Measurements from ENCODE around the gene MPHOSPH9. TPM values are rescaled to one million over a fixed set of nuclear protein-coding genes. Genes with fewer than 3 reads are reported as not detected.
A peak's percentile ranks its signal among the peaks of the same experiment; 100 is the strongest.

The MPHOSPH9 gene
- total and polyA plus RNA-seq, 2 donors (not counting 1 experiment from before 2014, with no cell fraction given), result 11.8 to 45.1 TPM

GRCh38 chr12:123106640-123107359 lies 126.1 kb downstream of the MPHOSPH9 start:
- ChIA-PET POLR2A (interaction anchor here (0.6 to 1.7 kb wide), 6 partner anchors 9 to 131 kb away, joined by 3 to 6 read pairs (median 4); no protein-coding TSS in a partner anchor), CTCF (interaction anchor here (0.7 to 2.0 kb wide), 8 partner anchors 9 to 342 kb away, joined by 3 to 13 read pairs (median 5); no protein-coding TSS in a partner anchor)
- H3K9me3 ChIP-seq (ENCODE audit: control extremely low read depth in 1 of 3, control insufficient read depth in 2 of 3, insufficient read depth in 1 of 3, low read length in 2 of 3), result no peaks in the 10 kb centered on the region
- TF ChIP-seq CTCF (IDR thresholded peaks at IDR 0.05) (no peak), EZH2 (IDR thresholded peaks at IDR 0.05; ENCODE audit: borderline replicate concordance, insufficient read depth, low read depth, low read length, poor library complexity, severe bottlenecking) (no peak)
- peaks cover 25 to 32% of the 10 kb centered on the region in 2 donors for H3K4me1 ChIP-seq (ENCODE audit: control insufficient read depth in 2 of 2, insufficient read depth in 2 of 2, low read length in 2 of 2)
- peak; percentile 95 for ATAC-seq (ENCODE audit: low read depth)
- peak overlapping the region; percentile 44 for H3K9ac ChIP-seq (ENCODE audit: low read length)
- peaks cover 41% of the 10 kb centered on the region for H3K4me1 Mint-ChIP-seq
- peak overlapping the region in 3 of 5 experiments; percentile 20 to 36 (median 20) for H3K4me3 ChIP-seq (ENCODE audit: control extremely low read depth in 1 of 5, extremely low read depth in 1 of 5, insufficient read depth in 1 of 5, low read depth in 2 of 5, low read length in 4 of 5)
- H3K4me2 ChIP-seq (replicated peaks; ENCODE audit: low read depth, low read length, poor library complexity, severe bottlenecking), result peak overlapping the region; percentile 64
- peak overlapping the region; percentile 97 for H3K27ac Mint-ChIP-seq
- no peaks in the 10 kb centered on the region for H3K27me3 ChIP-seq (replicated peaks in 1 of 4; ENCODE audit: control extremely low read depth in 1 of 4, control insufficient read depth in 3 of 4, insufficient read depth in 4 of 4, low read length in 3 of 4)
- H2AFZ ChIP-seq (ENCODE audit: insufficient read depth, low read depth, low read length, poor library complexity, severe bottlenecking), result peak overlapping the region; percentile 73
- peak; percentile 45 for DNase-seq
- no peaks in the 10 kb centered on the region for H3K9me3 Mint-ChIP-seq (ENCODE audit: insufficient read depth)
- intact Hi-C loops (cut with micrococcal nuclease), result loop anchor here (1.0 to 5.0 kb wide), 2 partner anchors 30 to 36 kb away; no protein-coding TSS in a partner anchor
- H4K20me1 ChIP-seq (ENCODE audit: control insufficient read depth, insufficient read depth, low read length, poor library complexity, severe bottlenecking), result no peaks in the 10 kb centered on the region
- H3K4me3 Mint-ChIP-seq, result peak overlapping the region; percentile 78
- H3K36me3 ChIP-seq (replicated peaks in 1 of 2; ENCODE audit: control extremely low read depth in 1 of 2, control insufficient read depth in 1 of 2, extremely low read depth in 1 of 2, insufficient read depth in 2 of 2, low read length in 1 of 2), result peaks cover 2 to 3% of the 10 kb centered on the region in 2 experiments
- peak overlapping the region; percentile 74 to 81 for H3K27ac ChIP-seq (ENCODE audit: low read length in 2 of 2)
- no peaks in the 10 kb centered on the region for H3K27me3 Mint-ChIP-seq
- WGBS (ENCODE audit: insufficient coverage), result 21% methylated on average over 7 of the region's 9 CpGs
- peaks cover 70% of the 10 kb centered on the region for H3K79me2 ChIP-seq (ENCODE audit: control insufficient read depth, insufficient read depth, low read length)
